GM19438 (cell line): ENCODE data around the gene FER1L5.

ENCODE experiments used
- ATAC-seq: cut with Tn5 transposase; IDR thresholded peaks from one replicate; pipeline ENCODE4 v1.9.1; 2021; ENCODE audit warnings: low read depth; ENCODE audit not compliant: unreplicated experiment

The FER1L5 gene

DNA sequence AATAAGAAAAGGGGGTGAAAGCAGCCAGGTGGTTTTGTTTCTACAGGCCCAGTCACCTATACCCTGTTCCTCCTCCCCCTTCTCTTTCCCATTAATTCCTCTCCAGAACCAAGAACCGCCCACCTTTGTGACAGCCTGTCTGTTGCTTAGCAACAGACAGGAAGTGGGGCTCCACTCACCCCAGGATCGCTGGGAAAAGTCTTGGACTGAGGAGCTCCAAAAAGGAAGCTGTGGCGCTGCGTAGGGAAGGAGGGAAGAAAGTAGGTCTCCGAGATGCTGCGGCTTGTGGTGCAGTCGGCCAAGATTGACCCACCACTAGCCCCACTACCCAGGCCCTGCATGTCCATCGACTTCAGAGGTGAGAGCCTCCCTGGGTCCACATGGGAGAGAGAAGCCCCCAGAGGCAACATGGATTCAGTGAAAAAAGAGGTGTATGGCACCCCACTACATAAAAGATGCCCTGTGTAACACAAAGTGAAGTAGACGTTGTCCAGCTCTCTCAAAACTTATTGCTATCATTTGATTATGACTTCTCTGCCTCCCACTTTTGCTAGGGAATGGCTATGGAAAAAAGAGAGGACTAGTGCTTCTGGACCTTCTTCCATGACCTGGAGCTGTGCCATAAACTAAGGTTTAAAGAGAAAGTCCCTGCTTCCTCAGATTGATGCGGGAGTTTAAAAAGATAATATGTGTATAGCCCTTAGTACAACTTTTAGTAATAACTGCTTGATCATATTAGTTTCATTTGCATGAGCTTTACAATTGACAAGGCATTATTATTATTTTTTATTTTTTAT is at the start of gene FER1L5:
FER1L5 (plus strand) TSS at position 201 of the 797 bp plus-strand sequence; CDS start at position 274, 73 bp downstream.
- ATAC-seq, result no peak

DNA sequence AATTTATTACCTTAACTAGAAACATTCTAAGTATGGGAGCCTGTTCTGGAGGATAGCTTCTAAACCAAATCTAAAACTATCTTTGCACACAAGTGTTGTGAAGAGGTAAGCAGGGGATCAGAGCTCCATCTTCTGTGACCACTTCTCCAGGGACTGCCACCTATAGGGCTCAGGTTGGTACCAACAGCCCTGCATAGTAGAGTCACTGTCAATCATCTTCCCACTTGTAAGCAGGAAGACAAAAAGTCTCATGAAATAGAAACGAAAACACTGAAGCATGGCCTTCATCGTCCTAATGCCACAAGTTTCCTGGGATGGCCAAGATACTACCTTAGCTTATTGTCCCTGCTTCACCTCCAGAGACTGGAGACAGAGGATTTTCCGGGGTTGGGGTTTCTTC is 48.3 kb upstream of the FER1L5 start:
- no peak for ATAC-seq

DNA sequence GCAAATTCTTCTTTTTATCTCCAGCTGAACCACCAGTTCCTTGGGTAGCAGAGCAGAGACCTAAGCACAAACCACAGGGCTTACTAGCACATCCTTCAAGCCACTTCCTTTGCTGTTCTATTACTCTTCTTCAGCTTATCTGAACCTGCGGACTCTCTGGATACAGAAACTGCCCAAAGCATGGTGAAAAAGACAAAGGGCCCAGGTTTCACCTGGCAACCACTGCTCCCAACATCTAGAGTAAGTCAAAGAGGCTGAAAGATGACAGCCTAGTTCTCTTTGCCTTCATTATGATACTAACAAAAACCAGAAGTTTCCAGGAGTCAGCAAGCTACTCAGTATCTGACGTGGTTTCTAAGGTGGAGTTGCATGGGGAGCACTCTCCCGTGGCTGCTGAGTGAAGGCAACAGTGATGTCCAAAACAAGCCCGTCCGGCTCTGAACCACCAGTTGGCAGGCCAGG is 47.8 kb upstream of the FER1L5 start:
- ATAC-seq, result no peak

DNA sequence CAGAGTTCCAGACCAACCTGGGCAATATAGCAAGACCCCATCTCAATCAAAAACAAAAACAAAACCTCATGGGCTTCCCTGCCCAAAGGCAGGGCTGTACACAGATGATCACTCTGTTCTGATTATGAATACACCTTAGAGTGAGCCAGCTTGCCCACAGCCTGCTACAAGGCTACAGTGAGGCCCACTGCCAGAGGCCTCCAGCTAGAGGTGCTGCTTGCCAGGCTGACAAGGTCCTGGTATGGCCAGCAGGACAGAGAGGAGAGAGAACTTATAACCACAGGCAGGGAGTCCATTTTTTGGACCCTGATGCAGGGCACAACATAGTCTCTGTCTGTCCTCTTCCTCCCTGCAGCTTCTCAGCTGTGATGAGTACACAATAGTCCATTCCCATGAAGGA is 46.0 kb upstream of the FER1L5 start:
- ATAC-seq, result no peak

DNA sequence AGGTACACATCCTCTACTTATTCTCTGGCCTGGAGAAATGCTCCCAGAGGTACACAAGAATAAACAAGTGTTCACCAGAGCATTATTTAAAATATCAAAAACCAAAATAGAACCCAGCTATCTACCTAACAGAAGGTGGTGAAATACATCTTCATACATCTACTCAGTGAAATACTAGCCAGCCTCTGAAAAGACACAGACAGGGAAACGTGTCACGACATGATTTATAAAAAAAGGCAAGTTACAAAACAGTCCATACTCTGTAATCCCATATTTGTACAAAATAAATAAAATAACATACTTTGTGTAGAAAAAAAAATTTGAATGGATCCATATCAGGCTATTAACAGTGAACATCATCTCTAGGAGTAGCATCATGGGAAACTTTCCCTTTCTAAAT is 42.6 kb upstream of the FER1L5 start:
- no peak for ATAC-seq

DNA sequence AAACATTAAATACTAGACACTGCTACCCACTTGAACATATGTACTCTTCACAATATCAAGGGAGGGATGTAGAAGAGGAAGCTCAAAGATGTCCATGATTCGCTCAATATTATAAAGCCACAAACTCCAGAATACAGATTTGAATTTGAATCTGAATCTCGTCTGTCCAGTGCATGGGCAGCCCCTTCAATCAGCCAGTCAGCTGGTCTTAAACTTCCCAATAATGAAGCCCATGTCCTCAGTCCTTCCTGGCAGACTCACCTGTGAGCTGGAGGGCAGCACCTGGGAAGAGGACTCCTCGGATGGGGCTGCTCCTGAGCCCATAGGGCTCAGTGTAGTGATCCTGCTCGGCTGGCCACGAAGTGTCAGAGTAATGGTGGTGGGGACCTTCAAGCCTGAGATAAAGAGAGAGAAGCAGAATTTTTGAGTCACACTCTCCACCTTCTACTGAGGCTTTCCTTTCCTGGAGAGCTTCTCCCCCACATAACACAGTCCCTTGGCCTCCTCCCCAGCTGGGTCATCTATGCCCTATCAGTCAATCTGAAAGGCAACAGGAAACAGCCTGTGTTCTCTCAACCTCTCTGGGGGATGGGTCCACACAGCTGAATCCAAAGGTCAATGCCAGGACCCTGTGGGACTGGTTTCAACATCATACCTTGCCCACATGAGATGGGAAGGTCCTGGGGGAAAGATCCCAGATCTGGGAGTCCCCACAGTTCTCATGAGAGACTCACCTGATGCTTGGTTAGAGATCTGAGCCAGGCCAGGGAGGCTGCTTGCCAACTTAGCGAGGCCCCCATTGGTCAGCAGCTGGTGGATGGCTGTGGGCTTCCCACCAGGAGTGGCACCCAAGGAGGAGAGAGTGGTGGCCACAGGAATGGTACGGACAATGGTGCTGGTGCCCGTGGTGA is 40.9 kb upstream of the FER1L5 start:
- ATAC-seq, result no peak

DNA sequence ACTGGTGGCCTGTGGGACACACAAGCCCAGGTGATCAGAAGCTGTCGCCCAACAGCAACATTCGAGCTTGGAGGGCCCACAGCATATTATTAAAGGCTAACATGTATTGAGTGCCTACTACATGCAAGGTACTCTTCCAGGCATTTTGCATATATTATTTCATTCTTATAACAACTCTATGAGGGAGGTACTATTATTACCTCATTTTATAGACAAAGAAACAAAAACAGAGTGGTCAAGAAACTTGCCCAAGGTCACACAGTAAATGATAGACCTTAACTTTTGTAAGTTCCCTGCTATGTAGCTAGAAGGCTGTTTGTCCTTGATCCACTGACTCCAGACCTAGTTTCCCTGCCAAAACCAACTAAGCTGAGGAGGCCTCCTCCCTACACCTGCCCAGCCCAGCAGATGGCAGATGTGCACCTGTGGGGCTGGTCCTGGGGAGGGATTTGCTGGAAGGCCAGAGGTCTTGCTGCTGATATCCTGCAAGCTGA is 40.2 kb upstream of the FER1L5 start:
- ATAC-seq, result no peak

DNA sequence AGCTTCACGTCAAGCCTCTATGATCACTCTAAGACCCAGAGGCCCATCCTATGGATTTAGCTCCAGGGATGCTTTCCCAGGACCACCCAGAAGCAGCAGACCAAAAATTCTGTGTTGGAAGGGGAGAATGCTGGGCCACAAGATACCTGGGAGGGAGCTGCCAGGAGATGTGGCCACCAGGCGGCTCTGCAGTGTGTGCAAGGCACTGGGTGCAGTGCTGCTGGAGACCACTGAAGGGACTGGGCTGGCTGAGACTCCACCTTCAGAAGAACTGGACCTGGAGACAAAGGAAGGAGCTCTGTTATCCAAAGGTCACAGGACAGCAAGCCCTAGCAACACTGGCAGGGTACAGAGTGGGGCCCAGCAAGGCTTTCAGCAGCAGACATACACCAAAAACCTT is 38.5 kb upstream of the FER1L5 start:
- ATAC-seq, result no peak

DNA sequence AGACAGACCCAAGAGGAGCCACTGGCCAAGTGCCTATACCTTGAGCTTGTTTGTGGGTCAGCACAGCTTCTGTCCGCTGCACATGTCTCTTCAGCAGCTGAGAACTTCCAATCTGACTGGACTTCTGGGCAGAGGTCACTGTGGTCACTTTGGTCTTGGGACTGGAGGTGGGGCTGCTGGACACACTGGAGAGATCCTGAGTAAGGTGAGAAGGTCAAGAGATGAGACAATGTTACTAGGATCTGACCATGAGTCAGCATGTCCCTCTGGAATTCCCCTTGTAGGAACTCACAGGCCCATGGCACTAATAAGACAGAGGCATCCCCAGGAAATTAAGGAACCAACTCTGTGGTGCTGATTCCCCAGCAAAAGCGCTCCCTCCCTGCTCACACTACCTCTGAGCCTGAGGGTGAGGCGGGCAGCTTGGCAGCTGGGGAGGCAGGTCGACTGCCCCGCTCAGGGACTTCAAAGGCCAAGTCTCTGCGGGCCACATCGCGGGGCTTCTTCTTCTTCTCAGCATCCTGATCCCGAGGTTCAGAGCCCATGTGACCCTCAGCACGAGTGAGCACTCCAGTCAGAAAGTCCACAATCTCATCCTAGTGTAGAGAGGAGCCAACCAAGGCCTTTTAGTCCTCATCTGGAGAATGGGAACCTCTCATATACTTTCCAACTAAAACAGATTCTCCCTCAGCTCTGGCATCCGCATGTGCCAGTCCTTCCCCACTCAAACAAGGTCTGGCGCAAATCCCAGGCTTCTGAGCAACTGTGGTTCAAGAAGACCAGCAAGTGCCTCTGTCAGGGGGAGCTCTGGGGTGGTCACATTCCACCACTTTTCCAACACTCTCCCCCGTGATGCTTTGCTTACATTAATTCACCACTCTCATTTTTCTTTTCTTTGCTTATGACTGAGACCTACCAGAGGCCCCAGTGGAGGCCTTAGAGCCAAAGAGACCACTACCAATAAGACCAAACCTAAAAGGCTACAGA is 33.8 kb upstream of the FER1L5 start:
- no peak for ATAC-seq

DNA sequence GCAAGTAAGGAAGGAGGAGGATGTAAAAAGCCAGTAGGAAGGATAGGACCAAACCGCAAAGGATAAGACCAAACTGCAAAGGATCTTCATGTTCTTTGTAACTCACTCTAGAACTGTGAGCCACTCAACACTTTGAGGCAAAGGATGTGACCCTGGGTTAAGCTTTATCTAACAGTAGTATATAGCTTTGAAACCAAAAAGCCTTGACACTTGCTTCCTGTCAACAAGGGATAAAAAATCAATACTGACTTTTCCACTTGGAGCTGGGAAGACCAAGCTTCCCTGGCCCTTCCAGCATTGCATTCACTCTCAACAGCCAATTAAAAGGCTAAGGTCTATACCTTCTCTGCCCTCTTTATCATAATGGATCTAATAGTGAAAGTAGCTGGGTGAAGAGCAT is 26.4 kb upstream of the FER1L5 start:
- ATAC-seq, result no peak

DNA sequence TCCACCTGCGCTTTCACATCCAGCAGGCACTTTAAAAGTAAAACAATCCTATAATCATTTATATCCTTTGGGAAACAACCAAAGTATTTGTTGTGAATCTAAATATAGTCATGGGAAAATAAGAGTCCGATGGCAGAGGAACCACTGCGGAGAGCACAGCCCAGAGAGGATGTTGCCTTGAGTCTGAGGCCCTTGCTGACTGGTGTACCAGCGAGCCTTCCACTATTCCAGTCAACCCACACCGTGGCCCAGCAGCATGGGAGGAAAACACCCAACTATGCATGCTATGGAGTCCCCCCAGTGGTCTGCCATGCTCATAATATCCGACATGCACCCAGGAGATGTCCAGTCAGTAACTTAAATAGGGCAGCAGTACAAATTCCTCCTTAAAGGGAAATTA is 26.0 kb upstream of the FER1L5 start:
- no peak for ATAC-seq

DNA sequence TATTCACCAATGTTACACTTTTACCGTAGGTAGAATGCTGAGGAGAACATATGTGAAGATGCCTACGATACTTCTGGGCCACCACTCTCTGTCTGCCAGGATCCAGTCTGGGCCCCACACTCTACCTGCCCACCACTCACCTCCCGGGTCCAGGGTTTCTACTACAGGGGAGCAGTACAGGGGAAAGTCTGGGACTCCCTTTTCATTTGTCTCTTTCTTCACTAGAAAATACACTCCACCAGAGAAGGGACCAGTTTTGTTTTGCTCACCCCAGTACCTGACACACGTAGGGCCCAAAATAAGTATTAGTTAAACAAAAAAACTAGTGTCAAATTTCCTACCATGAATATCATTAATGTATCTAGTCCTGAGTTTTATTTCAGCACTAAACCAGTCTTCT is 25.6 kb upstream of the FER1L5 start:
- ATAC-seq, result no peak

DNA sequence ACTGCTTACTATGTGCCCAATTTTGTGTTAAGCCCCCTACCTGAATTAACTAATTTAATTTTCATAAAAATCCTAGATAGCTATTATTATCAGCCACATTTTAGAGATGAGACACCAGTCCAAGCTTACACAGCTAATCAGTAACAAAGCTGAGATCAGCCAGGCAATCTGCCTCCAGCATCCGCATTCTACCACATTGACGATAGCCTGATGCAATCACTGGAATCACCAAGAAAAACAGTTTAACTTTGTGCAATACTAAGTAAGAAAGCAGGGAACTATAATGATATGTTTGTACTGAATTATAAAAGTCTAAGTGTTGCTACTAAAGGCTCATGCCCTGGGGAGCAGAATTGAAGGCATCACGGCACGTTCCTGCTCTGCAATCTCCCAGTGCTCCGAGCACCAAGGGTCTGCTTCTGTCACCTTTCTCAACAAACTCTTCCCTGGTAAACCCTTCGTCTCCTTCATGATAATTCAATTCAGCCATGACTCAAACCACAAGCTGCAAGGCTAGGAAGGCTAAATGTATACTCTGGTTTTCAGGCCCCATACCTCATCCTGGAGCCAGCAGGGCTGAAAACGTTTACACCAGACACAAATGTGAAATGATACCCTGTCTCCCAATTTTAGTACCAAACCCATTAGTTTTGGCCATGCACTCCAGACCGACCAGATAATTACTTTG is 23.8 kb upstream of the FER1L5 start:
- ATAC-seq, result no peak

DNA sequence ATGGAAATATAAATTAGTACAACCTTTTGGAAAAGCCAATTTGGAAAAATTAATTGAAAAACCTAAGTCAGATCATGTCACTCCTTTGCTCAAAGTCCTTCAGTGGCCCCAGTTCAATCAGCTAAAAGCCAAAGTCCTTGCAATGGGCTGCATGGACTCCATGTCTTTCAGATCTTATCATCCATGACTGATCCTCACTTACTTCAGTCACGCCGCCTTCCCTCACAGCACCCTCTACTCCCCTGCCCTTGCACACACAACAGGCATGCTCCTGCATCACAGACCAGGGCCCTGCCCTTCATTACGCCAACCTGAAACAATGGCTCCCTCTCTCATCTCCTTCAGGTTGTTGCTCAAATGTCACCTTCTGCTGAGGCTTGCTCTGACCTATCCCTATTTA is 20.0 kb upstream of the FER1L5 start:
- no peak for ATAC-seq

DNA sequence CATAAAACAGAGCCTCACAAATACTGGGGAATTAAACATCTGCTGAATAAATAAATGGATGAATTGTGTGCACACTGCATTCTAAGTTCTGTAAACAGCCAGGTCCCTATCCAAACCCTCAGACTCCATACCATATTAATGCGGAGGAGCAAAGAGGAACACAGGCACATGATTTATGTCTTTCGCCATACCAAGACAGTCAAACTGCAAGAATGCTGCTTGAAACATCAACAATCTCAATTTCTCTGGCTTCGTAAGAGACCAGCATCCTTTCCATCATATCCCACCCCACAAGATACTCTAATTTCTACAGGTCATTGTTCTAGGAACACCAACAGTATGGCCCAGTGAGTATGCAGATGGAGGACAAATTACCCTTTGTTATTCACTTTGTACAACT is 19.4 kb upstream of the FER1L5 start:
- ATAC-seq, result no peak

DNA sequence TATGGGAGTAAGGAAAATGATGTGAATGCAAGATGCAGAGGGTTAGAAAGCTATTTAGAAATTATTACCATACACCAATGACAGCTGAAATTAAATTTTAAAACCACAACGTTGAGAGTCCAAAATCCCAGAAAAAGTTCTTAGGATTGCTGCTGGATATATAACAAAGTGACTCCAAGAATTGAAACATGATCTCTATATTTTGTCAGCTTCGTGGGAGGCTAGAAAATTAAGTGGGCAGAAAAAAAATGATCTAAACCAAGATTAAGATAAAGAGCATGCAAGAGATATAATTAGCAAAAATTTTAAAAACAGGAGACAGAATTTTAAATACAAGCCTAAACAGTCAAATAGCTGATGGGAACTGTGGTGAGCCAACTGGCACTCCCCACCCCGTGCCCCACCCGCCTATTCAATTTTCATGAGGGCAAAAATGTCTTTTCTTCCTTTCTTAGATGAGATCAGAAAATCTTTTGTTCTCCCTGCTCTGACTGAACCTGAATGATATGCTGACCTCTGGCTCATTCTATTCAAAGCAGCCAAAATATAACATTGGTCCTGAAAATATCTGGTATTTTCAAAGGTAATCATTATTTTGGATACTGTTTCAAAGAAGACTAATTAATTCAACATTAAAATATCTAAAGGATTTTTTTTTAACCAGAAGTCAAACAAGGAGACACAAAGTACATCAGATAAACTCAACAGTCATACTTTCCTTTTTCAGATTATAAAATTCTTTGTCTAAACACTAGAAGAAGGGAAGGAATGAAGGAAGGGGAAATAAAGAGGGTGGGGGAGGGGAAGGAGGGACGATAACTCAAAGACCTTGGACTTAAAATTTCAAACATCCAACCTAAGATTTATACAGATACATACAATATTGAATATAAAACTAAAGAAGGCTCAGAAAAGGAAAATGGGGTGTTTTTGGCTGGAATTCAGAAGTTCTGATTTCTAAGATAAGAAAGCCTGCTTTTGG is 16.7 kb upstream of the FER1L5 start:
- no peak for ATAC-seq

DNA sequence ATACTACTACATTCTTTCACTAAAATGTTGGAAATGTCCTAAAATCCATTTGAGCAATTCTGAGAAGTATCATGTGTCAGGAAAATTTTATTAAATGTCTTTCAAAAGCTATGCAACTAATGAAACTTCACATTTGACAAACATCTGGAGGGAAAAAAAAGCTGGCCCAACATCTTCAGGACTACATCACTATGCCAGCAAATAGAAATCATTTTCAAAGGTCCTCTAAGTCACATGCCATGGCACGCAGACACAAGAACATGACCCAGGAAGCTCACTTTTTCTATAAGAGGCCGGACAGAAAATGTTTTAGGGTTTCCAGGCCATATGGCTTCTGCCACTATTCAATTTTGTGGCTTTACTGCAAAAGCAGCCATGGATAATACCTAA is 16.0 kb upstream of the FER1L5 start:
- ATAC-seq, result no peak

DNA sequence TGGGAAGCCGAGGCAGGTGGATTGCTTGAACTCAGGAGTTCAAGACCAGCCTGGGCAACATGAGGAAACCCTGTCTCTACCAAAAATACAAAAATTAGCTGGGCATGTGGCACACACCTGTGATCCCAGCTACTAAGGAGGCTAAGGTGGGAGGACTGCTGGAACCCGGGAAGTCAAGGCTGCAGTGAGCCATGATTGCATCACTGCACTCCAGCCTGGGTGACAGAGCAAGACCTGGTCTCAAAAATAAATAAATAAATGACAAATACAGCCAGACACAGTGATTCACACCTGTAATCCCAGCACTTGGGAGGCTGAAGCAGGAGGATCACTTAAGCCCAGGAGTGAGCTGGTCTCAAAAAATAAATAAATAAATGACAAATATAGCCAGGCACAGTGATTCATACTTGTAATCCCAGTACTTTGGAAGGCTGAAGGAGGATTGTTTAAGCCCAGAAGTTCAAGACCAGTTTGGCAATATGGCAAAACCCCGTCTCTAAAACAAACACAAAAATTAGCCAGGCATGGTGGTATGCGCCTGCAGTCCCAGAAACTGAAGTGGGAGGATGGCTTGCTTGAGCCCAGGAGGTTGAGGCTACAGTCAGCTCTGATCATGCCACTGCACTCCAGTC is 10.6 kb upstream of the FER1L5 start:
- no peak for ATAC-seq
